GM21515 (cell line): ENCODE results near the gene FLOT1.

Experiments
- ATAC-seq: cut with Tn5 transposase; IDR thresholded peaks from one replicate; pipeline ENCODE4 v1.9.1; 2021; ENCODE audit not compliant: unreplicated experiment

FLOT1 gene

DNA sequence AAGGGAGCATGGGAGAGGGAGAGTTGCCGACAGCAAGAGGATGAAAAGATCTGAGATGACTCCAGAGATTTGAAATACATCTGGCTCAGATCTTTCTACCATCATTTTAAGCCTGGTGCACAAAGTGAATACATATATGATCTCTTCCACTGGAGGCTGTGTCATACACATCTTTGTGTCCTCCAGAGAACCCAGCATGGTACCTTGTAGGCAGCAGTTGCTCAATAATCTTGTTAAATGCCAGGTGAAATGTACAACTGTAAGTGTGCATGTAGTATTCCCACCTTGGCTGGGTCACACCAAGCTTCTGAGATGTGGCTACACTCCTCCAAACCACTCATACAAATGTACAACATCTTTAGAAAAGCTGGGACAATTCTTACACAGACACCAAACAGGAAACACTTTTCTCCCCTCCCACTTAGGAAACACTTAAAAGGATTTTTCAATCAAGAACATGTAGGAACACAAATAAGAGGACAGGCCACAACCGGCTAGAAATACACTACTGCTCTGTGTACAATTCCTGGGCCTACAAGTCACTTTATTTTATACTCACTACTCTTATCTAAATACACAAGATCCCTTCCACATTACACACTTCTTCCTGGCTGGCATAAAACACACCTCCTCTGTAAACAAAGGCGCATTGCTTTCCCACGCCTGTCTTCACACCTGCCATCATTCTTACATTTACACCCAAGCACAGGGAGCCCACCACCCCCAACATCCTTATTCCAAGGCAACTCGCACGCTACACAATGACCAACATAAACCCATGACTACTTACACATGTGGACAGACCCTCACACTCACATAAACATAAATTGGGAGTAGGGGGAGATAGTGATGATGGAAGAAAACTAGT, 5.6 kb upstream of the FLOT1 start:
- no peak for ATAC-seq

DNA sequence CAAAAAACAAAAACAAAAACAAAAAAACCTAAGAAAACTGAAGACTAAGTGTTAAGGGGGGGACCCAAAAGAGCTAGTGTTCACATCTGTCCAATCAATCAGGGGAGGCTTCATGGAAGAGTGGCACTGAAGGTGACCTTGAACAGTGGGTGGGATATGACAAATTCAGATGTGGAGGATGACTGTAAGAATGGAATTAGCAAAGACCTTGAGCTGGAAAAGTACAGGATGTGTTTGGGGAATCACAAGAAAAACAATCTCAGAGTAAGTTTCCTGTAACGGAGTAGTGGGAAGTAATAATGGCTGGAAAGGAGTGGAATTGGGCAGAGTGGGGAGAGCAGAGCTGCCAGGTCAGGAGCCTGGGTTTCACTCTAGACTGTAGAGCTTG, 4.8 kb upstream of the FLOT1 start:
- ATAC-seq, result no peak

DNA sequence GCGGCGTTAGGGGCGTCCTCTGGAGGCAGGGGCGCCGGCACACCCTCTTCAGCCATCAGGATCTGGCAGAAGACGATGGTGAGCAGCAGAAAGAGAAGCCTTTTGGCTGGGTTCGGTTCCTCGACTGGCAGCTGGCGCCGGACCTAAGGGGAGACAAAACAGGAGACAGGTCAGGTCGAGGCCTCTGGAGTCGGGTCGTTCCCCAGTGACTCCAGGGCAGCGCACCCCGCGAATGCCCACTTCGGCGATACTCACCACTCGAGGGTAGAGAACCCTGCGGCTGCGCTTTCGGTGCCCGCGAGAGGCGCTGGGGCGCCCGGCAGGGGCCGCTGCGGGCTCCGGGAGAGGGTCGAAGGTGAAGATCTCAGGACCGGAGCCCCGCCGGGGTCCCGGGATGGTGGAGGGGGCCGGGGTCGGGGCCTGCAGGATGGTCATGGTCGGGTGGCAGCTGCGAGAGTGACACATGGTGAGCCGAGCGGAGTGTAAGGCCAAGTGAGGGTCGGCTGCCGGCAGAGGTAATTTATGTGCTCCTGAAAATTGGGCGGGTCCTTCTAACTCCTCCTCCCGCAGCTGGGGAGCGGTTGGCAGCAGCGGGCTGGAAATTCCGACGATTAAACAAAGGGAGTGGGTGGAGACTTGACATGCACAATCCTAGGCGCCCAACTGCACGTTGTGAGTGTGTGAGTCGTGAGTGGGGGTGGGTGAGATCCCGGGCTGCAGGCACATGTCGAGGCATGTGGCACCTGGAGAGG, 1.7 kb upstream of the FLOT1 start, which contains the start of gene IER3:
TSS of gene IER3 (minus strand) at position 494 of the 752 bp plus-strand sequence. CDS start at position 465, 29 bp downstream.
- no peak for ATAC-seq

DNA sequence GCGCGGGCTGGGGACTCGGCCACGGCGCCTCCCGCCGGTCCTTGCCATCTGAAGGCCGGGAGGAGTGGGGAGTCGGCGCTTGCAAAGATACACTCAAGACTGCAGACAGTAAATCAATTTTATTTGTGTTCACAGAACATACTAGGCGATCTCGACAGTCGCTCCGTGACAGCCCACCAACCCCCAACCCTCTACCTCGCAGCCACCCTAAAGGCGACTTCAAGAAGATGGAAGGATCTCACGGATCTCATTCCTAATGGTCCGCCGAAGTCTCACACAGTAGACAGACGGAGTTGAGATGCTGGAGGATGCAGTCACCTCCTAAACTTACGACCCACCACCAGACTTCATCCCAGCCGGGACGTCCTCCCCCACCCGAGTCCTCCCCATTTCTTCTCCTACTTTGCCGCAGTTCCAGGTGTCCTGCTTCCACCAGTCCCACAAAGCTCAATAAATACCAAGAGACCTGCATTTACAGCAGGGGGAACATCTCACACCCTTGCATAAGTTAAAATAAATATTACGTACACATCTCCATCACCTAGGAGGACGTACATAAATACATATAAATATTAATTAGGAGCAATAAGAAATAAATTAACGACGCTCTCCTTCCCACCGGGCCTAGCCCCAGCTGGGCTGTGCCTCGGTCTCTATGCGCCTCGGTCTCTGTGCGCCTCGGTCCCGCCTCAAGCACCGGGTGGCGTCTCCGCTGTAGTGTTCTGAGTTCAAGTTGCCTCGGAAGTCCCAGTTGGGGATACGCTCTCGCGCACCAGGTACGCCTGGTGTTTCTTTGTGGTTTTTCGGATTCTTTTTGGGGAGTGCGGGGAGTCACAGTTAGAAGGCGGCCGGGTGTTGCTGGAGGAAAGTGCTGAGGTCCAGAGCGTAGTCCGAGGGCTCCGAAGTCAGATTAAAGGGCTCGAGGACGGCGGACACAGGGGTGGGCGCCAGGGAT, 889 bp upstream of the FLOT1 start:
- peak; percentile 15 for ATAC-seq

DNA sequence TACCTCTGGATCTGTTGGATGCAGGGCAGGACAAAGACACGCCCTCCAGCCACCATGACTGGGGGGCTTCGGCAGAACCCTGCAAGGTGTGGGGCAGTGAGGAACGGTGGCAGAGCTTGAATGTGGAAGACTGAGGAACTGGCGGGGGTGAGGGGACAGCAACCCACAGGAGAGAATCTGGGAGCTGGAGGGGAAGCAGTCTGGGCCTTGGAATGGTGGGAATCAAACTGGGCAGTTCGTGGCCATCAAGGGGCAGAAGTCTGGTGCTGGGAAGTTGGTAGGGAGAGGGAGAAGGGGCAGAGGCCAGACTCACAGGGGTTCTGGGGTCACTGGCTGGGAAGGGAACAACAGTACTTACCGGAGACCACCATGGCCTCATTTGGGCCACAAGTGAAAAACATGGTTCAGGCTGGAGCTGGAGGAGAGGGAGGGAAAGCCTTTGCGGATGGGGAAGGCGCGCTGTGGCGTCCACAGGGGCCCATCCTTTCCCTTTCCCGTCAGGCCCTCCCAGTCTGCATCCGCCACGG, 635 bp downstream of the FLOT1 start:
- ATAC-seq, result no peak

DNA sequence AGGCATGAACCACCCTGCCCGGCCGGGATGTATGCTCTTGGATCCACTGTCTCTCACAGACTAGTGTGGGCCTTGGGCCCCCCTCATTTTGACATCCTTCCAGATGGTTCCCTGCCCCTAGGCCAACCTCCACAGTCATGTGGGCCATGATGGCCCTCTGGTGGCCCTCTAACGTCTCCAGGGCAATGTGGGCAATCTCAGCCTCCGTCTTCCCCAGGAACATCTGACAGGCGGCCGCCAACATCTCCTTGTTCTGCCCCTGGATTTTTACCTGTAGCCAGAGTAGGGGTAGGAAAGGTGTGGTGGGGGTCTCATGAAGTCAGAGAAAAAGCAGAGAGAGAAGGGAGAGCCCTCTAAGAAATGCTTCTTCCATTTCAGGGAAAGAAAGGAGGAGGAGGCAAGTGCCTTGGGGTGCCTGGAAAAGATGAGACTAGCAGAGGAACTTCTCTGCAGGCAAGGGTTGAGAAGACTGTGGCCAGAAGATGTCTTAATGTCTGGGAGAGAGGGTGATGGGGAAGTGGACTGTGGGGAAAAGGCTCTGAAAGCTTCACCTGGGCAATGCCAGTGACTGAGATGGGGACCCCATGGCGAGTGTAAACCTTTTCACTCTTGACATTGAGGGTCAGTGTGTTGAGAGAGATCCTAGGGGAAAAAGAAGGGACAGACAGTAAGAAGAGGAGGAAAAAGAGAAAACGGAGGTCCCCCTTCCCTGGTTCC, 1.3 kb downstream of the FLOT1 start:
- ATAC-seq, result no peak

DNA sequence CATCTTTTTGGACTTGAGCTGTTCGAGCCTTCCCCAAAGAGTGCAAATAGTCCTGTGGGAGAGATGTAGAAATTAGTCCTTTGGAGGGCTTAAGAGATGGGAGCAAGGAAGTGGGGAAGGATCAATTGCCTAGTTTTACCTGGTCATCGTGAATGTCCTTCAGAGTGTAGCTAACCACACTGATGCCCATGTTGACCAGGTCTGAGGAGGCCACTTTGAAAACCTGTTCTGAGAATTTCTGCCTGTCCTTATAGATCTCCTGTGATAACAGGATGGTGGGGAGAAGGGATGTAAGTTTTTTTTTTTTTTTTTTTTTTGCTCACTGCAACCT, 2.0 kb downstream of the FLOT1 start:
- no peak for ATAC-seq

DNA sequence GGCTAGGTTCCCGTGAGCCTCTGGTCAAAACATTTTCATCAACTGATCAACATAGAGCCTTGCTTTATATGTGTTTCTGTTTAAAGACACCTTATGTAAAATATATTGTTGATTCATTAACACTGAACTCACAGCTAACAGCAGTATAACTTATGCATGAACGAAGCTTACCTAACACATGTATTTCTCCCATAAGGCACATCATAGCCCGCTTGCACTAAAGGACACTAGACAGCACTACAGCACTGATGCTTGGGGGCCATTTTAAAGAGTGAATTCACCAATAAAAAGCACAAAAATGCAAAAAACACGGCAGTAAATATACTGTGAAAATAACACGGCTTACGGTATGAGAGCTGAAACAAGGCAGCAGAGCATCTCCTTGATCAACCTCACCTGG, 4.0 kb downstream of the FLOT1 start:
- no peak for ATAC-seq

DNA sequence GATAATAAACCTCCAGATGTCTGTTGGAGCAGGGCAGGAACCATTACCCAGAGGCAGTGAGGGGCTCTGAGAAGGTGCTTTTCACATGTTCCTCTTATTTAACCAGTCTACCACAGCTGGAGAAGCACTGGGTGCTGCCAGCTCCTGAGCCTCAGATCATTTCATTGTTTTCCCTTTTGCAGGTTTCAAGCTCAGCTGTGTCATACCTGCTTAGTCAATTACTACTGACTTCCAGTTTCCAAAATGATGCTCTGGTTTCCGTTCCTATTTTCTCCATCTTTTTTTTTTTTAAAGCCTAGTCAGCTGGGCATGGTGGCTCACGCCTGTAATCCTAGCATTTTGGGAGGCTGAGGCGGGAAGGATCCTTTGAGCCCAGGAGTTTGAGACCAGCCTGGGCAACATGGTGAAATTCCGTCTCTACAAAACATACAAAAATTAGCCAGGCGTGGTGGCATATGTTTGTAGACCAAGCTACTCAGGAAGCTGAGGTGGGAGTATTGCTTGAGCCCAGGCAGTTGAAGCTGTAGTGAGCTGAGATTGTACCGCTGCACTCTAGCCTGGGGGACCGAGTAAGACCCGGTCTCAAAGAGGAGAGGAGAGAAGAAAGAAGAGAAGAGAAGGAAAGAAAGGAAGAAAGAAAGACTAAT, 6.7 kb downstream of the FLOT1 start:
- ATAC-seq, result no peak

DNA sequence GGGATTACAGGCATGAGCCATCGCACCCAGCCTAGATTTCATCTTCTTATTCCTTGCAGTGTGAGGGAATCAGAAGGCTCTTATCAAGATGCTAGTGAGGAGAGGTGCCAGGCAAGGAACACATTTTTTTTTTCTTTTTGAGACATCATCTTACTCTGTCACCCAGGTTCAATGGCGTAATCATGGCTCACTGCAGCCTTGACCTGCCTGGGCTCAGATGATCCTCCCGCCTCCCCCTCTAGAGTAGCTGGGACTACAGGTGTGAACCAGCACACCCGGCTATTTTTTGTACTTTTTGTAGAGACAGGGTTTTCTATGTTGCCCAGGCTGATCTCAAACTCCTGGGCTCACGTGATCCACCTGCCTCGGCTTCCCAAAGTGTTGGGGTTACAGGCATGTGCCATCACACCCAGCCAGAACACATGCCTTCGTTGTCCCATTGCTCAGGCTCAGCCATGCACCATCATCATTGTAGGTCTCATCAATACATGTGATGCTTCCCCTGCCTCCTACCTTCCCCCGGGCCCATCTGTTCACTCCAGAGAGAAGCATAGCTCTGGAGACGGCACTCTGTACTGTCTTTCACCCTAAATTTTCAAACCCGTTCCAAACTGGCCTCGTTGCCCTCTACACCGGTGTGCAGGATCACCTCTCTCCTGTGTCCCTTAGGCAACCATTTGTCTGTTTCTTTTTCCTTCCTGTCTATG, 10.1 kb downstream of the FLOT1 start:
- ATAC-seq, result no peak

DNA sequence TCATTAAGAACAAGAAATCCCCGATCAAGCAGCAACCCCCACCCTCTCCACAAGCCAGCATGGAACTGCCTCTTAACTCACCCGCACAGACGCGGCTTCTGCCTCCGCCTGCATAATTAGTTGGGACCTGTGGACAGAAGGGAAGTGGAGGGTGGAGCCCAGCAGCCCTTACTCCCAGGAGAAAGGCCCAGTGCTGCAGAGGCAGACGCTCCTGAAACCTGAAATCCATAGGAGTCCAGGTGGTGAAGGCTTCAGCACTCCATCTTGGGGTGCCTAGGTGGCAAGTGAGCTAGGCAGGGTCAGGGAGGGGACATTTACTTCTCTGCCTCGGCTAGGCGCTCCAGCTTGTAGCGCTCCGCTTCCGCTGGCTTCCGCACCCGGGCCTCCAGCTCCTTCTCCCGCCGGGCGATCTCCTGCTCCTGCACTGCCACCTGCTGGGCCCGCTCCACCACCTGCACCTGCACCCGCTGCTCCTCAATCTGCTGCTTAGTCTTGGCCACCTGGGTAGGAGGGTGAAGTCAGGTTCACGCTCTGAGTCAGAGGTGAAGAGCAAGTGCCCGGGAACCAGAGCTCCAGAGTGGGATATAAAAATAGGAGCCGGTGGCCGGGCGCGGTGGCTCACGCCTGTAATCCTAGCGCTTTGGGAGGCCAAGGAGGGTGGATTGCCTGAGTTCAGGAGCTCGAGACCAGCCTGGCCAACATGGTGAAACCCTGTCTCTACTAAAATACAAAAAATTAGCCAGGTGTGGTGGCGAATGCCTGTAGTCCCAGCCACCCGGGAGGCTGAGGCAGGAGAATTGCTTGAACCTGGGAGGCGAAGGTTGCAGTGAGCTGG, 11.7 kb downstream of the FLOT1 start:
- ATAC-seq, result no peak

DNA sequence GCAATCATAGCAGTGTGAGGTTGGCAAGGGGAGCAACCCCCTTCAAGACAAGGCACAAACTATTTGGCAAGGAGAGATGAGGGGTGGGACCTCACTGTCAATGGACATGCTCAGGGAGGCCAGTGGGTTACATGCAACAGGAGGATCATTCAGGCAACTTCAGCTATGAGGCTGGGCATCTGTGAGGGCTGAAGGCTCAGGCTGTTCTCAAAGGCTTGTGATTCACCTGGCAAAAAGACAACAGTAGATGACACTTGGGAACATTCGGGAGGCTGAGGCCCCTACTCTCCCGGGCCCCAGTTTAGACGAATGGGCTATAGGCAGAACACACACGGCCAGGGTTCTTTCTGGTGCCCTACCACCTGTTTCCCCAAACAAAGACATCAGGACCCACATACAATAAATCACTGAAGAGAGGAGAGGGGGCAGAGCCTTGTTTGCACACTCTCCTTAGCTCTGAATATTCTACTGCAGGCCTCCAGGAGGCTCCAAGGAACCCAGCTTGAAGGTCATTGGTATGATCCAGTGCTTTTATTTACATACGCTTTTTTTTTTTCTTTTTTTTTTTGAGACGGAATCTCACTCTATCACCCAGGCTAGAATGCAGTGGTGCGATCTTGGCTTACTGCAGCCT, 14.4 kb downstream of the FLOT1 start:
- no peak for ATAC-seq

DNA sequence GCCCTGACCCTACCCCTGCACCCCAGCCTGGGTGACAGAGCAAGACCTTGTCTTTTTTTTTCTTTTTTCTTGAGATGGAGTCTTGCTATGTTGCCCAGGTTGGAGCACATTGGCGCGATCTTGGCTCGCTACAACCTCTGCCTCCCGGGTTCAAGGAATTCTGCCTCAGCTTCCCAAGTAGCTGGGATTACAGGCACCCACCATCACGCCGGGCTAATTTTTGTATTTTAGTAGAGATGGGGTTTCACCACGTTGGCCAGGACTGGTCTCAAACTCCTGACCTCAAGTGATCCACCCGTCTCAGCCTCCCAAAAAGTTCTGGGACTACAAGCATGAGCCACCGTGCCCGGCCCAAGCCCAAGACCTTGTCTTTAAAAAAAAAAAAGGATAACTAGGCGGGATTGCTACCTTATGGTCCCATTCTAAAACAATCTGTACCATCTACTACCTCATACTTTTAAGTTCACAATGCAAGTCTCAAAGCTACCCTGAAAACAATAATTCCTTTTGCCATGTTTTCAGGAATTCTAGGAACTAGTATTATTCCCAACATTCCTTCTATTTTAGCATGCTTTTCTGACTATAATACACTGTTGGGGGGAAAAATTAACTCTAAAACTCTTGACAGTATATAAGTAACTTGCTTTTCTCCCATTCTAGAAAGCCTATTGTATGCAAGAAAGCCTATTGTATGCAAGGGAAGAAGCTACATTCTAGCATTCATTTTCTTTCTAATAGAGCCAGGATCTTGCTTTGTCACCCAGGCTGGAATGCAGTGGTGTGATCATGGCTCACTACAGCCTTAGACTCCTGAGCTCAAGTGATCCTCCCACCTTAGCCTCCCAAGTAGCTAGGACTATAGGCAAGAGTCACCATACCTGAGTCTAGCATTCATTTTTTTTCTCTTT, 15.7 kb downstream of the FLOT1 start:
- no peak for ATAC-seq

DNA sequence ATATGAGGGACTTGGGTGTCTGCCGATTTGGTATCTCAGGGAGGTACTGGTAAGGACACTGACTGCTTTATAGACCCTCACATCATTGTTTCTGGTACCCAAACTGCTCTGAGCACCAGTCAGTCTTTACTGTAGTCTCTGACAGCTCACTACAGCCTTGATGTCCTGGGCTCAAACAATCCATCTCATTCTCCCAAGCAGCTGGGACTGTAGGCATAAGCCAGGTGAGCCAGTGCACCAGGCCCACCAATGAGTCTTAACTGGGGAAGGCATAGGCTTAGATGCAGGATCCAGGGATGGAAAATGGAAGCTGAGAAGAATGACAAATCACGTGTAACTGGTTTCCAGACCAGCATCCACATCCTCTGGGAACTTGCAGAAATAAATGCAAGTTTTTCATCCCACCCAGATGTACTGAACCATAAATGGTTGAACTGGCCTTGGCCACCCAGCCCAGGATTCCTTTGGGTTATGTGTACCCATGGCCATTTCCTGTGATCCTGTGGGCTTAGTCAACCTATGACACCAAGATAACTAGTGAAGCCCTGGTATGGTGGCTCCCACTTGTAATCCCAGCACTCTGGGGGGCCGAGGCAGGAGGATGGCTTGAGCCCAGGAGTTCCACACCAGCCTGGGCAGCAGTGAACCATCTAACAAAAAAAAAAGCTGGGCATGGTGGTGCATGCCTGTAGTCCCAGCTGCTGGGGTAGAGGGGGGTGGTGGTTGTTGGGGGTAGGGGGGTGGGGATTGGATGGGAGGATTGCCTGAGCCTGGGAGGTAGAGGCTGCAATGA, 16.6 kb downstream of the FLOT1 start:
- no peak for ATAC-seq

DNA sequence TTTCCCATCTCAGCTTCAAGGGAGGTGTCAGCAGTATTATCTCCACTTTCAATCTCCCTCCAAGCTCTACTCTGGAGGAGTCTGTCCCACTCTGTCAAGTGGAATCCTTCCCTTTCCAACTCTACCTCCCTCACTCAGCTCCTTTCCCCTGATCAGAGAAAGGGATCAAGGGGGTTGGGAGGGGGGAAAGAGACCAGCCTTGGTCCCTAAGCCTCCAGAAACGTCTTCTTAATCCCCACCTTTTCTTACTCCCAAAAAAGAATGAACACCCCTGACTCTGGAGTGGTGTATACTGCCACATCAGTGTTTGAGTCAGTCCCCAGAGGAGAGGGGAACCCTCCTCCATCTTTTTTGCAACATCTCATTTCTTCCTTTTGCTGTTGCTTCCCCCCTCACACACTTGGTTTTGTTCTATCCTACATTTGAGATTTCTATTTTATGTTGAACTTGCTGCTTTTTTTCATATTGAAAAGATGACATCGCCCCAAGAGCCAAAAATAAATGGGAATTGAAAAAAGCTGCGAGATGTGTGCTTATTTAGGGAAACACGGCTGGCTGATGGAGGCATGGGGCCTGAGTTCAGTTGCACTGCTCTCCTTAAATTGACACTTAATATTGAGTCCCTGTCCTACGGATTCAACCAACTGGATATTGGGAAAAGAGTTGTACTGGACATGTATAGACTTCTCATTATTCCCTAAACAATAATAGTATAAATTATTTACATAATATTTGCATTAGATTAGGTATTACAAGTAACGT, 17.4 kb downstream of the FLOT1 start:
- no peak for ATAC-seq
